ENCODE data around the gene TMPRSS3. TPM values are rescaled to one million over a fixed set of nuclear protein-coding genes. Genes with fewer than 3 reads are reported as not detected.

Gene TMPRSS3
- total RNA-seq, 1 experiment from 2014 or later, result not detected

DNA sequence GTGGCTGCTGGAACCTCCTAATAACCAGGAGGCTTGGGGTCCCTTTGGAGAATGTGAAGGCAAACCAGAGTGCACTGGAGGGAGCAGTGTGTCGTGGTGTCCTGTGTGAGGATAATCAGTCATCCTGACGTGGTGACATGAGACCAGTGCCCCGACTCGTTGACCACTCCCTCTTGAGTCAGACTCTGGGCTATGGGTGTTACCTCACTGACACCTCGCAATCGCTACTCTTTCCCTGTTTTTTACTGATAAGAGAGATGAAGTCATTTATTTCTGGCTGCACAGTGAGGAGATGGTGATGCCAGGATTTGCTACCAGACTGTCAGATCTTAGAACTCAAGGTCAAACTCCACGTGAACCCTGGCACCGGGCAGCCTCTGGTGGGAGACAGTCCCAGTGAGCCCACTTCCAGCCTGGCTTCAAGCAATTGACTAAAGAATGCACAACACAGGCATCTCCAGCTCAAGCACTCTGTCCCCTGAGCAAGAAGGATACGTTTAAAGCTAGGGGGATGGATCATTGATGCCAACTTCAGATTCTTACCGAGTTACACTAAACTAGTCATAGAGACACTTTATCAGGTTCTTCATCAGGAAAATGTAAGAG lies 38.2 kb upstream of the TMPRSS3 start:
- H2AFZ ChIP-seq (ENCODE audit: low read length), result no peak overlapping the region
- no peaks in the 10 kb centered on the region for H3K9me2 ChIP-seq (replicated peaks; ENCODE audit: insufficient read depth, low read length)
- H4K20me1 ChIP-seq (ENCODE audit: insufficient read depth, low read depth, low read length), result no peaks in the 10 kb centered on the region
- H3K36me3 ChIP-seq (ENCODE audit: insufficient read depth, low read length), result no peaks in the 10 kb centered on the region
- no peaks in the 10 kb centered on the region; the same call in 1 of the 2 replicates for H3K27me3 ChIP-seq (ENCODE audit: low read length)
- DNase-seq, result no peak
- H3K4me3 ChIP-seq (ENCODE audit: low read length), result no peak overlapping the region
- H3K9me3 ChIP-seq (ENCODE audit: low read length), result no peaks in the 10 kb centered on the region
- no peak overlapping the region for H3K9ac ChIP-seq (ENCODE audit: low read length)
- H3K4me1 ChIP-seq (ENCODE audit: low read length), result no peaks in the 10 kb centered on the region
- H3K27ac ChIP-seq (ENCODE audit: low read length), result no peak overlapping the region
- no peaks in the 10 kb centered on the region for H3K79me2 ChIP-seq (ENCODE audit: low read length)
- H3K4me2 ChIP-seq (ENCODE audit: low read depth, low read length, poor library complexity, severe bottlenecking), result no peak overlapping the region

DNA sequence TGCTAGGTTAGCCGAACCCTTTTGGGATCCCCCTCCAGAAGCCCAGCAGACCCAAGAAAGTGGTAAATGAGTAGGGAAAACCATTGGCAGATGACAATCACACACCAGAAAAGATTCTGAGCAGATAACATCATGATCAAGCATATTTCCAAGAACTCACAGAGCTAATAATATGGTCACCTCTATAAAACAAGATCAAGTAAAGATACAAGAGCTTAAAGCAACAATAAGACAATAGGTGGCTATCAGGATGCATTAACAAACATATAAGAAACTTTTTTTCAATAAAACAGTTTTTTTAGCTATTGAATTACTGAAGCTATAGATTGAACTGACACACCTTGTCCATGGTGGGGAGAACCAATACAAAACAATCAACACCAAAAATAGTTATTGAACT lies 36.8 kb upstream of the TMPRSS3 start:
- DNase-seq, result no peak
- Histone ChIP-seq H3K36me3 (ENCODE audit: insufficient read depth, low read length) (no peaks in the 10 kb centered on the region), H2AFZ (ENCODE audit: low read length) (no peak overlapping the region), H4K20me1 (ENCODE audit: insufficient read depth, low read depth, low read length) (no peaks in the 10 kb centered on the region), H3K27ac (ENCODE audit: low read length) (no peak overlapping the region), H3K27me3 (ENCODE audit: low read length) (no peaks in the 10 kb centered on the region; the same call in 1 of the 2 replicates), H3K9me3 (ENCODE audit: low read length) (no peaks in the 10 kb centered on the region), H3K79me2 (ENCODE audit: low read length) (no peaks in the 10 kb centered on the region), H3K9ac (ENCODE audit: low read length) (no peak overlapping the region), H3K9me2 (replicated peaks; ENCODE audit: insufficient read depth, low read length) (no peaks in the 10 kb centered on the region), H3K4me1 (ENCODE audit: low read length) (no peaks in the 10 kb centered on the region), H3K4me2 (ENCODE audit: low read depth, low read length, poor library complexity, severe bottlenecking) (no peak overlapping the region), H3K4me3 (ENCODE audit: low read length) (no peak overlapping the region)

DNA sequence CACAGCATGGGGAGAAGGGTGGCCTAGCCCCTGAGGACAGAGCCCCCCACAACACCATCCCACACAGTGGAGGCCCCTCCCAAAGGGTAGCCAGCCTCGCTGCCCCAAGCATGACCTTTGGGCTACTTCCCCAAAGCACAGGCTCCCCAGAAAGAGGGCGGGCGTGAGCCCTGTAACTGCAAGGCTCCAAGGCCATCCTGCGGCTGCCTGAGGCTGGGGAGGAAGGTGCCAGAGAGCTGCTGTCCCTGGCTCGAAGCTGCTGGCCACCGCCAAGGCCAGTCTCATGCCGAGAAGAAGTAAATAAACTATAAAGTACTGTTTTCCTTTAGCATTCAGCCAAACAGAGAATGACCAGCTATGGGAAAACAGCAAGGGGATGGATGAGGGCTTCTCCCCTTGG lies 35.3 kb upstream of the TMPRSS3 start:
- no peak overlapping the region for H3K27ac ChIP-seq (ENCODE audit: low read length)
- H3K27me3 ChIP-seq (ENCODE audit: low read length), result no peaks in the 10 kb centered on the region; the same call in 1 of the 2 replicates
- H3K9ac ChIP-seq (ENCODE audit: low read length), result no peak overlapping the region
- no peak overlapping the region for H3K4me2 ChIP-seq (ENCODE audit: low read depth, low read length, poor library complexity, severe bottlenecking)
- no peaks in the 10 kb centered on the region for H4K20me1 ChIP-seq (ENCODE audit: insufficient read depth, low read depth, low read length)
- H2AFZ ChIP-seq (ENCODE audit: low read length), result no peak overlapping the region
- H3K9me2 ChIP-seq (replicated peaks; ENCODE audit: insufficient read depth, low read length), result no peaks in the 10 kb centered on the region
- no peak overlapping the region for H3K4me3 ChIP-seq (ENCODE audit: low read length)
- H3K79me2 ChIP-seq (ENCODE audit: low read length), result no peaks in the 10 kb centered on the region
- H3K9me3 ChIP-seq (ENCODE audit: low read length), result no peaks in the 10 kb centered on the region
- no peaks in the 10 kb centered on the region for H3K36me3 ChIP-seq (ENCODE audit: insufficient read depth, low read length)
- DNase-seq, result no peak
- no peaks in the 10 kb centered on the region for H3K4me1 ChIP-seq (ENCODE audit: low read length)

DNA sequence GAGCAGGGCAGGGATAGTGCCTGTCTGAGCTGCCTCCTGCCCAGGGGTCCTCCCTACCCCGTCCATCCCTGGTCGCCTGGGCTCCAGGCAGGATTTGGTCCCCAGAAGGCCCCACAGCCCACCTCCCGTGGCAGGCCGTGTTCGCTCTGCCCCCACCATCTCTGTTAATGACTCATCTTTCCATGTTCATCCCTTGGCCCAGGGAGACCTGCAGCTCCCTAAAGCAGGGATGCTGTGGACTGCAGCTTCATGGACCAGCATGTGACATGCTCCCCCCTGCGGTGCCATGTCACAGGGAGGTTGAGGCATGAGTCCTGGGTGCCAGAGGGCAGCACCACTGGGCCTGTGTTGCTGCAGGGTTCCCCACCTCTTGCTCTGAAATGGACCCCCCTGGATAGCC lies 34.7 kb upstream of the TMPRSS3 start:
- H3K9ac ChIP-seq (ENCODE audit: low read length), result no peak overlapping the region
- no peaks in the 10 kb centered on the region for H3K36me3 ChIP-seq (ENCODE audit: insufficient read depth, low read length)
- H3K9me2 ChIP-seq (replicated peaks; ENCODE audit: insufficient read depth, low read length), result no peaks in the 10 kb centered on the region
- H3K4me1 ChIP-seq (ENCODE audit: low read length), result 0 out of 2 replicates have a peak, but pooled peaks cover 2% of the 10 kb centered on the region
- H3K27ac ChIP-seq (ENCODE audit: low read length), result no peak overlapping the region
- H3K4me2 ChIP-seq (ENCODE audit: low read depth, low read length, poor library complexity, severe bottlenecking), result no peak overlapping the region
- H3K9me3 ChIP-seq (ENCODE audit: low read length), result no peaks in the 10 kb centered on the region
- H3K27me3 ChIP-seq (ENCODE audit: low read length), result no peaks in the 10 kb centered on the region; the same call in 1 of the 2 replicates
- H4K20me1 ChIP-seq (ENCODE audit: insufficient read depth, low read depth, low read length), result no peaks in the 10 kb centered on the region
- H3K79me2 ChIP-seq (ENCODE audit: low read length), result no peaks in the 10 kb centered on the region
- no peak overlapping the region for H3K4me3 ChIP-seq (ENCODE audit: low read length)
- DNase-seq, result no peak
- no peak overlapping the region for H2AFZ ChIP-seq (ENCODE audit: low read length)

DNA sequence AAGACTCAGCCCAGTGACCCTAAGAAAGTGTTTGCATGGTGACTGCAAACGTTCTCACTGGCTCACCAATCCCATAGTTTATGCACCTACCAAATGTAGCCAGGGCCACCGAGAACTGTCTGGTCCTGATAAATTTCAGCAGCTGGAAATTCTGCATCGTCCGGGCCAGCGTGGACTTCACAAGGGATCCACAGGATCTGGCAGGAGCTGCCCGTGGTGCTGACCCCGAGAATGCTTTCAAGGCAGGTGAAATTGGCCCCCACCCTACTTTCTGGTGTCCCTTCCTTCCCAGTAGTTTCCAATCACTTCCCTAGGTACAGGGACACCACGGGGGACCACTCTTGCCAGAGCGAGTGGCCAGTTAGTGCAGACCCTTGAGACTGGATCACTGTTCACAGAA lies 34.0 kb upstream of the TMPRSS3 start:
- Histone ChIP-seq H3K4me2 (ENCODE audit: low read depth, low read length, poor library complexity, severe bottlenecking) (no peak overlapping the region), H2AFZ (ENCODE audit: low read length) (no peak overlapping the region), H4K20me1 (ENCODE audit: insufficient read depth, low read depth, low read length) (no peaks in the 10 kb centered on the region), H3K9me3 (ENCODE audit: low read length) (no peaks in the 10 kb centered on the region), H3K9ac (ENCODE audit: low read length) (no peak overlapping the region), H3K4me3 (ENCODE audit: low read length) (no peak overlapping the region), H3K36me3 (ENCODE audit: insufficient read depth, low read length) (no peaks in the 10 kb centered on the region), H3K27me3 (ENCODE audit: low read length) (no peaks in the 10 kb centered on the region; the same call in 1 of the 2 replicates), H3K79me2 (ENCODE audit: low read length) (no peaks in the 10 kb centered on the region), H3K27ac (ENCODE audit: low read length) (no peak overlapping the region), H3K4me1 (ENCODE audit: low read length) (0 out of 2 replicates have a peak, but pooled peaks cover 3% of the 10 kb centered on the region), H3K9me2 (replicated peaks; ENCODE audit: insufficient read depth, low read length) (no peaks in the 10 kb centered on the region)
- DNase-seq, result no peak

DNA sequence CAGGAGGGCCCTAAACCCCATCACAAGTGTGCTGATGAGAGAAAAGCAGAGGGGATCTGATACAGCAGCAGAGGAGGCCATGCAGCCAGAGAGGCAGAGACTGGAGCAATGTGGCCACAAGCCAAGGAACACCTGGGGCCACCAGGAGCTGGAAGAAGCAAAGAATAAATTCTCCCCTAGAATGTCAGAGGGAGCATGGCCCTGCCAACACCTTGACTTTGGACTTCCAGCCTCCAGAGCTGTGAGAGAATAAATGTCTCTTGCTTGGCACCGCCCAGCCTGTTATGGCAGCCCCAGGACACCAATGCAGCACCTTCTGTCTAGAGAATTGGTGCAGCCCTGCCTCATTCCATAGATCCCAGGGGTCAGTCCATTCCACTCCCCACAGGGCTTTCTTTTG lies 33.2 kb upstream of the TMPRSS3 start:
- Histone ChIP-seq H3K27ac (ENCODE audit: low read length) (no peak overlapping the region), H3K36me3 (ENCODE audit: insufficient read depth, low read length) (no peaks in the 10 kb centered on the region), H3K27me3 (ENCODE audit: low read length) (no peaks in the 10 kb centered on the region; the same call in 1 of the 2 replicates), H2AFZ (ENCODE audit: low read length) (no peak overlapping the region), H4K20me1 (ENCODE audit: insufficient read depth, low read depth, low read length) (no peaks in the 10 kb centered on the region), H3K79me2 (ENCODE audit: low read length) (no peaks in the 10 kb centered on the region), H3K4me1 (ENCODE audit: low read length) (0 out of 2 replicates have a peak, but pooled peaks cover 3% of the 10 kb centered on the region), H3K4me2 (ENCODE audit: low read depth, low read length, poor library complexity, severe bottlenecking) (no peak overlapping the region), H3K4me3 (ENCODE audit: low read length) (no peak overlapping the region), H3K9me2 (replicated peaks; ENCODE audit: insufficient read depth, low read length) (no peaks in the 10 kb centered on the region), H3K9me3 (ENCODE audit: low read length) (no peaks in the 10 kb centered on the region), H3K9ac (ENCODE audit: low read length) (no peak overlapping the region)
- DNase-seq, result no peak

DNA sequence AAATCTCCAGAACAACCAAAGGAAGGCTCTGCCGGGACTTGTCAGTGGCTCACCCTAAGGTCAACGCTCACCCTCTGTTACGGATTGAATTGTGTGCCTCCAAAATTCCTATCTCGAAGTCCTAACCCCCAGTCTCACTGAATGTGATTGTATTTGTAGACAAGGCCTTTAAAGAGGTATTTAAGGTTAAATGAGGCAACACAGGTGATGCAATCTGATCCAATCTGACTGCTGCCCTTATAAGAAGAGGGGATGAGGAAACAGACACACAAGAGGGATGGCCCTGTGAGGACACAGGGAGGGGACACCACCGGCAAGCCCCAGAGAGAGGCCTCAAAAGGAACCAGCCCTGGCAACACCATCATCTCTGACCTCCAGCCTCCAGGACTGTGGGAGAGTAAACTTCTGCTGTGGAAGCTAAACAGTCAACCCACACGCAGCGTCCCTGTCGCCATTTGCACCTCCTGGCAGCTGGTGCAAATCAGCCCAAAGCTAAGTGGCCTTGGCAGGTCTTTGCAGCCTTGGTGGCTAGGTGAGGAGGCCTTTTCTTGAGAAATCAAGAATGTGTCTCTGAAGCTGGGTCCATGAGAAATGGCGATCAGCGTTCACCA lies 32.1 kb upstream of the TMPRSS3 start:
- Histone ChIP-seq H4K20me1 (ENCODE audit: insufficient read depth, low read depth, low read length) (no peaks in the 10 kb centered on the region), H3K9me3 (ENCODE audit: low read length) (no peaks in the 10 kb centered on the region), H3K4me1 (ENCODE audit: low read length) (0 out of 2 replicates have a peak, but pooled peaks cover 3% of the 10 kb centered on the region), H3K4me3 (ENCODE audit: low read length) (no peak overlapping the region), H3K9ac (ENCODE audit: low read length) (no peak overlapping the region), H3K4me2 (ENCODE audit: low read depth, low read length, poor library complexity, severe bottlenecking) (no peak overlapping the region), H3K36me3 (ENCODE audit: insufficient read depth, low read length) (no peaks in the 10 kb centered on the region), H3K9me2 (replicated peaks; ENCODE audit: insufficient read depth, low read length) (no peaks in the 10 kb centered on the region), H3K27me3 (ENCODE audit: low read length) (no peaks in the 10 kb centered on the region), H3K79me2 (ENCODE audit: low read length) (no peaks in the 10 kb centered on the region), H3K27ac (ENCODE audit: low read length) (no peak overlapping the region), H2AFZ (ENCODE audit: low read length) (no peak overlapping the region)
- DNase-seq, result no peak

DNA sequence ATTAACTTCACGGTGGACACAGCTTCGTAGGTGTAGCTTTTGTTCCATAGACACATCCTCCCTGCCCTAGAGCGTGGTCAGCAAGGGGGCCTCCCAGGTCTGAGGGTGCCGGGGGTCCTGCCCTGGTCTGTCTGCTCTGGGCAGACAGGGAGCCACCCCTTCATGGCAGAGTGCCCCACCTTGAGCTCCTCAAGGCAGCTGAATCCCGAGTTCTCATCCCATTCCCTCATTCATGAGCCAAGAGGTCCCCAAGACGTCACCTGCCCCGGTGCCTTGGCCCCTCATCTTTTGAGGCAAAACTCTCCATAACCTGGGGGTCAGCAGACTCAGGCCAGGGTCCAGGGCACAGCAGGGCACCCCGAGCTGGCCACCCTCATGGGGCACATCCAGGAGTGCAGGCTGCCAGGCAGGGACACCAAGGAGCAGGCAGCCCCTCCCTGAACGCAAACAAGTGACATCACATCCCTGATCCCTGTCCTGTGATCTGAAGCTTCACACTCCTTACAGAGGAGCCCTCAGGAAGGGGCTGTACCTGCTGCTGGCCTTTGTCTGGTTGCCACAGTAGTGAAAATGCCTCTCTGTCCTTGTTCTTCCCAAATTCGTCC lies 31.1 kb upstream of the TMPRSS3 start:
- Histone ChIP-seq H3K27me3 (ENCODE audit: low read length) (no peaks in the 10 kb centered on the region), H3K79me2 (ENCODE audit: low read length) (no peaks in the 10 kb centered on the region), H3K4me1 (ENCODE audit: low read length) (0 out of 2 replicates have a peak, but pooled peaks cover 3% of the 10 kb centered on the region), H3K9ac (ENCODE audit: low read length) (no peak overlapping the region), H3K36me3 (ENCODE audit: insufficient read depth, low read length) (no peaks in the 10 kb centered on the region), H4K20me1 (ENCODE audit: insufficient read depth, low read depth, low read length) (no peaks in the 10 kb centered on the region), H2AFZ (ENCODE audit: low read length) (no peak overlapping the region), H3K4me3 (ENCODE audit: low read length) (no peak overlapping the region), H3K4me2 (ENCODE audit: low read depth, low read length, poor library complexity, severe bottlenecking) (no peak overlapping the region), H3K9me2 (replicated peaks; ENCODE audit: insufficient read depth, low read length) (no peaks in the 10 kb centered on the region), H3K27ac (ENCODE audit: low read length) (no peak overlapping the region), H3K9me3 (ENCODE audit: low read length) (no peaks in the 10 kb centered on the region)
- DNase-seq, result no peak
